ENCODE data around the gene NARF. TPM values are rescaled to one million over a fixed set of nuclear protein-coding genes. Genes with fewer than 3 reads are reported as not detected.

Gene NARF
- total and polyA plus RNA-seq, 2 donors (not counting 1 experiment from before 2014, with no cell fraction given), result 92.4 to 103 TPM

DNA sequence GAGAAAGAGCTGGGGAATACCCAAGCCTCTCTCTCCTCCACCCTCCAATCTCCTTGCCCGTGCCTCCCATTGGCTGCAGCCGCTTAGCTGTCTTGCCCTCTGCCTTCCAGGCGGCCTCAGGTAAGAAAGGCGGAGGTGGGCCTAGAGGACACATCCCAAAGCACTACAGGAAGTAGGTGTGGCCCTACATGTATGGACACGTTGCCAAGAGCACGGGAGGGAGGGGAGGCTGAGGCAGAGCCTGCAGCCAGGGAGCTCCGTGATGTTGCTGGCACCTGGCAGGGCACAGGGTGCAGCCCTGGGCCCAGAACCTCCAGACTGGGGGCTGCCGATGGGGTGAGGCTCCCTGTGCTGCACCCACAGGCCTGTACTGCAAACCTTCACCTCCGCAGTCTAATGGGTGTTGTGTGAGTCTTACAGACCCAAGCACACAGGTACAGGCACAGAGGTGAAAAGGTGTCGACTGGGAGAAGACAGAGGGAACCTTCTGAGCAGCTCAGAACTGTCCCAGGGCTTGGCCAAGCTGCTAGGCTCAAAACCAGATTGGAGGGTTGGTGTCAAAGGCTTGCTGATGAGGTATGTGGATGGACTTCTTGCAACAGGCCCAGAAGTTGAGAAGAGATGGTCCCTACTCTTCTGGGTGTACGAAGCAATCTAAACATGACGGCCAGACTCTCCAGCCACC, 37.4 kb downstream of the NARF start:
- POLR2A ChIA-PET, result interaction anchor here (0.7 to 1.1 kb wide), 3 partner anchors 11 to 47 kb away, joined by 3 to 10 read pairs (median 4); no protein-coding TSS in a partner anchor
- H3K4me1 Mint-ChIP-seq, result peaks cover 25% of the 10 kb centered on the region
- Histone ChIP-seq H3K4me1 (ENCODE audit: control insufficient read depth in 2 of 2, insufficient read depth in 2 of 2, low read length in 2 of 2) (peaks cover 7 to 34% of the 10 kb centered on the region in 2 donors), H3K9me3 (ENCODE audit: control extremely low read depth in 1 of 3, control insufficient read depth in 2 of 3, insufficient read depth in 1 of 3, low read length in 2 of 3) (peaks cover 0 to 4% (median 0%) of the 10 kb centered on the region in 3 donors), H2AFZ (ENCODE audit: insufficient read depth, low read depth, low read length, poor library complexity, severe bottlenecking) (no peak overlapping the region), H3K4me2 (replicated peaks; ENCODE audit: low read depth, low read length, poor library complexity, severe bottlenecking) (peak overlapping the region; percentile 80), H3K9ac (ENCODE audit: low read length) (no peak overlapping the region), H3K79me2 (ENCODE audit: control insufficient read depth, insufficient read depth, low read length) (no peaks in the 10 kb centered on the region), H4K20me1 (ENCODE audit: control insufficient read depth, insufficient read depth, low read length, poor library complexity, severe bottlenecking) (no peaks in the 10 kb centered on the region), H3K4me3 (ENCODE audit: control extremely low read depth in 1 of 5, extremely low read depth in 1 of 5, insufficient read depth in 1 of 5, low read depth in 2 of 5, low read length in 4 of 5) (no peak overlapping the region), H3K27ac (ENCODE audit: low read length in 2 of 2) (no peak overlapping the region), H3K27me3 (replicated peaks in 1 of 4; ENCODE audit: control extremely low read depth in 1 of 4, control insufficient read depth in 3 of 4, insufficient read depth in 4 of 4, low read length in 3 of 4) (no peaks in the 10 kb centered on the region), H3K36me3 (replicated peaks in 1 of 2; ENCODE audit: control extremely low read depth in 1 of 2, control insufficient read depth in 1 of 2, extremely low read depth in 1 of 2, insufficient read depth in 2 of 2, low read length in 1 of 2) (no peaks in the 10 kb centered on the region)
- H3K27me3 Mint-ChIP-seq, result no peaks in the 10 kb centered on the region
- peak overlapping the region; percentile 73 for H3K27ac Mint-ChIP-seq
- ATAC-seq (ENCODE audit: low read depth) (no peak), DNase-seq (peak; percentile 32)
- WGBS (ENCODE audit: insufficient coverage), result 84% methylated on average over 10 of the region's 12 CpGs
- H3K9me3 Mint-ChIP-seq (ENCODE audit: insufficient read depth), result no peaks in the 10 kb centered on the region
- intact Hi-C loops (cut with micrococcal nuclease), result no loop called here
- CTCF ChIA-PET, result interaction anchor here (0.7 to 1.6 kb wide), 5 partner anchors 49 to 146 kb away, joined by 3 to 8 read pairs (median 5); no protein-coding TSS in a partner anchor
- H3K4me3 Mint-ChIP-seq, result peak overlapping the region; percentile 86
- TF ChIP-seq, protein P1, sequence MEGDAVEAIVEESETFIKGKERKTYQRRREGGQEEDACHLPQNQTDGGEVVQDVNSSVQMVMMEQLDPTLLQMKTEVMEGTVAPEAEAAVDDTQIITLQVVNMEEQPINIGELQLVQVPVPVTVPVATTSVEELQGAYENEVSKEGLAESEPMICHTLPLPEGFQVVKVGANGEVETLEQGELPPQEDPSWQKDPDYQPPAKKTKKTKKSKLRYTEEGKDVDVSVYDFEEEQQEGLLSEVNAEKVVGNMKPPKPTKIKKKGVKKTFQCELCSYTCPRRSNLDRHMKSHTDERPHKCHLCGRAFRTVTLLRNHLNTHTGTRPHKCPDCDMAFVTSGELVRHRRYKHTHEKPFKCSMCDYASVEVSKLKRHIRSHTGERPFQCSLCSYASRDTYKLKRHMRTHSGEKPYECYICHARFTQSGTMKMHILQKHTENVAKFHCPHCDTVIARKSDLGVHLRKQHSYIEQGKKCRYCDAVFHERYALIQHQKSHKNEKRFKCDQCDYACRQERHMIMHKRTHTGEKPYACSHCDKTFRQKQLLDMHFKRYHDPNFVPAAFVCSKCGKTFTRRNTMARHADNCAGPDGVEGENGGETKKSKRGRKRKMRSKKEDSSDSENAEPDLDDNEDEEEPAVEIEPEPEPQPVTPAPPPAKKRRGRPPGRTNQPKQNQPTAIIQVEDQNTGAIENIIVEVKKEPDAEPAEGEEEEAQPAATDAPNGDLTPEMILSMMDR (IDR thresholded peaks at IDR 0.05), result no peak
